Cardiac muscle cell (in vitro differentiated cells and primary cell): ENCODE measurements around the gene GIPC1. TPM values are rescaled to one million over a fixed set of nuclear protein-coding genes. Genes with fewer than 3 reads are reported as not detected.

Source experiments
- DNase-seq, 2 donors: peaks; one replicate each; pipeline versions ENCODE4 v3.0.0 to v3.0.0-alpha.2; 2010 to 2017; ENCODE audit warnings: low read depth in 1 of 2, low spot score in 1 of 2
- H3K27ac ChIP-seq: fragments of 200-600 bp; sonication (generic); 2 replicates; pipeline ENCODE4 v1.5.1; 2016
- H3K27me3 ChIP-seq: fragments of 200-600 bp; sonication (generic); 2 replicates; pipeline ENCODE4 v1.6.0; 2016; ENCODE audit warnings: control low read depth
- H3K36me3 ChIP-seq: fragments of 200-600 bp; sonication (generic); 2 replicates; pipeline ENCODE4 v1.5.1; 2016; ENCODE audit warnings: control low read depth
- H3K4me1 ChIP-seq: fragments of 200-600 bp; sonication (generic); 2 replicates; pipeline ENCODE4 v1.8.1; 2017; ENCODE audit warnings: low read depth, mild to moderate bottlenecking, mixed run types
- H3K4me3 ChIP-seq: fragments of 200-600 bp; sonication (generic); 2 replicates; pipeline ENCODE4 v1.5.1; 2016; ENCODE audit warnings: mild to moderate bottlenecking
- H3K9me3 ChIP-seq: fragments of 200-600 bp; sonication (generic); 2 replicates; pipeline ENCODE4 v1.5.1; 2017; ENCODE audit warnings: low read depth, mild to moderate bottlenecking, control low read depth
- CTCF ChIP-seq: IDR thresholded peaks from 2 replicates; pipeline ENCODE4 v1.5.1; 2012; ENCODE audit warnings: low read depth, mild to moderate bottlenecking, low read length
- polyA plus RNA-seq: library from polyadenylated mRNA; unstranded; fragments of >200 nt; fragmentation: Nextera tagmentation; extraction: Ambion mirVana; gene quantifications from 2 replicates; pipeline ENCODE4 v1.2.1, GENCODE V29; 2016
- total RNA-seq: library from RNA; depleted of rRNA; stranded (reverse); fragments of >200 nt; gene quantifications from 2 replicates; pipeline ENCODE4 v1.2.3, GENCODE V29; 2016

Gene GIPC1
- total and polyA plus RNA-seq, 2 experiments from 2014 or later = 133 to 145 TPM

- no peak for DNase-seq
- peaks cover 18% of the 10 kb centered on the region for H3K4me1 ChIP-seq
- H3K27ac ChIP-seq = no peak overlapping the region
- no peak overlapping the region for H3K4me3 ChIP-seq
- no peaks in the 10 kb centered on the region for H3K27me3 ChIP-seq
- no peaks in the 10 kb centered on the region for H3K9me3 ChIP-seq
- no peaks in the 10 kb centered on the region for H3K36me3 ChIP-seq
- TF ChIP-seq CTCF = no peak
Measured at GRCh38 chr19:14540741-14541525, 45.0 kb upstream of the GIPC1 start.

- DNase-seq = peak; percentile 82 to 94
- no peak overlapping the region for H3K27ac ChIP-seq
- TF ChIP-seq CTCF = no peak
- no peaks in the 10 kb centered on the region for H3K9me3 ChIP-seq
- peaks cover 10% of the 10 kb centered on the region for H3K4me1 ChIP-seq
- peak overlapping the region; percentile 12 for H3K4me3 ChIP-seq
- H3K36me3 ChIP-seq = no peaks in the 10 kb centered on the region
- H3K27me3 ChIP-seq = no peaks in the 10 kb centered on the region
Measured at GRCh38 chr19:14536926-14537692, 41.2 kb upstream of the GIPC1 start.

GRCh38 chr19:14533450-14533849 lies 37.5 kb upstream of the GIPC1 start:
- Histone ChIP-seq H3K9me3 (no peaks in the 10 kb centered on the region), H3K27me3 (no peaks in the 10 kb centered on the region), H3K4me1 (peaks cover 14% of the 10 kb centered on the region), H3K27ac (no peak overlapping the region), H3K4me3 (no peak overlapping the region), H3K36me3 (no peaks in the 10 kb centered on the region)
- no peak for TF ChIP-seq CTCF
- DNase-seq = no peak

GRCh38 chr19:14530506-14530905 lies 34.6 kb upstream of the GIPC1 start:
- H3K27me3 ChIP-seq = no peaks in the 10 kb centered on the region
- DNase-seq = no peak
- H3K36me3 ChIP-seq = no peaks in the 10 kb centered on the region
- H3K4me1 ChIP-seq = peaks cover 4% of the 10 kb centered on the region
- no peaks in the 10 kb centered on the region for H3K9me3 ChIP-seq
- TF ChIP-seq CTCF = no peak
- H3K4me3 ChIP-seq = peak overlapping the region; percentile 63
- no peak overlapping the region for H3K27ac ChIP-seq

GRCh38 chr19:14530005-14530348 lies 34.0 kb upstream of the GIPC1 start:
- H3K27ac ChIP-seq = peak overlapping the region; percentile 67
- no peaks in the 10 kb centered on the region for H3K27me3 ChIP-seq
- H3K4me3 ChIP-seq = peak overlapping the region; percentile 63
- H3K9me3 ChIP-seq = no peaks in the 10 kb centered on the region
- no peak for DNase-seq
- no peaks in the 10 kb centered on the region for H3K36me3 ChIP-seq
- peaks cover 4% of the 10 kb centered on the region for H3K4me1 ChIP-seq
- TF ChIP-seq CTCF = no peak
